AG04449 (cell line): ENCODE results near the gene ARSK.

Experiments
- CTCF ChIA-PET: fragments of 350-600 bp; formaldehyde crosslinking; extraction: SDS; loops from one replicate; lab custom pipeline; 2021; ENCODE audit warnings: antibody characterized with exemption; lab: Yijun Ruan, JAX
- POLR2A ChIA-PET: fragments of 400-600, 350-600 bp; formaldehyde crosslinking; extraction: SDS; loops from one replicate; lab custom pipeline; 2020; ENCODE audit warnings: antibody characterized with exemption, inconsistent platforms; lab: Yijun Ruan, JAX
- DNase-seq: peaks from one replicate; pipeline ENCODE4 v3.0.0-alpha.2; 2010; ENCODE audit warnings: low read depth, low spot score
- H3K4me3 ChIP-seq: 2 replicates; pipeline ENCODE4 v1.5.1; 2011; ENCODE audit warnings: low read depth, mild to moderate bottlenecking, control low read depth, low read length
- TF ChIP-seq, protein P1 (sequence below): IDR thresholded peaks from one replicate; pipeline ENCODE4 v1.5.1; 2011; ENCODE audit warnings: mild to moderate bottlenecking, moderate library complexity, low read length, control low read depth, inconsistent platforms; ENCODE audit not compliant: insufficient read depth; ENCODE audit errors: missing control alignments

Gene ARSK

DNA sequence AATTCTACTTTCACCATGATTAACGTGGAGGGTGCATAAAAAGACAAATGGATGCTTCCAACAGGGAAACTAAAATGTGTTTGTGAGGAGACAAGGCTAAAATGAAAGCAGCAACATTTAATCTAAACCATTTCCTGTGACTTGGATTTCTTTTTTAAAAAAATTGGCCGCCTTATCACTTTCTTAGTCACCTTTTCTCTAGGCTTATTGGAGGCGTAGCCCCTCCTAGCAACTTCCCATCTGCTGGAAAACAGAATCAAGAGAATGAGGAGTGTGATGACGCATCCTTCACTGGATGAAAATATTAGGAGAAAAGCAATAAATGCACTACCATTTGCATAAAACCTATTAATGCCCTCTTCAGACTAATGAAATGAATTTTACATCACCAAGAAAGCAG is 64.2 kb downstream of the ARSK start:
- no peak overlapping the region for H3K4me3 ChIP-seq
- DNase-seq: no peak
- TF ChIP-seq, protein P1, sequence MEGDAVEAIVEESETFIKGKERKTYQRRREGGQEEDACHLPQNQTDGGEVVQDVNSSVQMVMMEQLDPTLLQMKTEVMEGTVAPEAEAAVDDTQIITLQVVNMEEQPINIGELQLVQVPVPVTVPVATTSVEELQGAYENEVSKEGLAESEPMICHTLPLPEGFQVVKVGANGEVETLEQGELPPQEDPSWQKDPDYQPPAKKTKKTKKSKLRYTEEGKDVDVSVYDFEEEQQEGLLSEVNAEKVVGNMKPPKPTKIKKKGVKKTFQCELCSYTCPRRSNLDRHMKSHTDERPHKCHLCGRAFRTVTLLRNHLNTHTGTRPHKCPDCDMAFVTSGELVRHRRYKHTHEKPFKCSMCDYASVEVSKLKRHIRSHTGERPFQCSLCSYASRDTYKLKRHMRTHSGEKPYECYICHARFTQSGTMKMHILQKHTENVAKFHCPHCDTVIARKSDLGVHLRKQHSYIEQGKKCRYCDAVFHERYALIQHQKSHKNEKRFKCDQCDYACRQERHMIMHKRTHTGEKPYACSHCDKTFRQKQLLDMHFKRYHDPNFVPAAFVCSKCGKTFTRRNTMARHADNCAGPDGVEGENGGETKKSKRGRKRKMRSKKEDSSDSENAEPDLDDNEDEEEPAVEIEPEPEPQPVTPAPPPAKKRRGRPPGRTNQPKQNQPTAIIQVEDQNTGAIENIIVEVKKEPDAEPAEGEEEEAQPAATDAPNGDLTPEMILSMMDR: no peak
- POLR2A ChIA-PET: no interaction called here
- CTCF ChIA-PET: no interaction called here

DNA sequence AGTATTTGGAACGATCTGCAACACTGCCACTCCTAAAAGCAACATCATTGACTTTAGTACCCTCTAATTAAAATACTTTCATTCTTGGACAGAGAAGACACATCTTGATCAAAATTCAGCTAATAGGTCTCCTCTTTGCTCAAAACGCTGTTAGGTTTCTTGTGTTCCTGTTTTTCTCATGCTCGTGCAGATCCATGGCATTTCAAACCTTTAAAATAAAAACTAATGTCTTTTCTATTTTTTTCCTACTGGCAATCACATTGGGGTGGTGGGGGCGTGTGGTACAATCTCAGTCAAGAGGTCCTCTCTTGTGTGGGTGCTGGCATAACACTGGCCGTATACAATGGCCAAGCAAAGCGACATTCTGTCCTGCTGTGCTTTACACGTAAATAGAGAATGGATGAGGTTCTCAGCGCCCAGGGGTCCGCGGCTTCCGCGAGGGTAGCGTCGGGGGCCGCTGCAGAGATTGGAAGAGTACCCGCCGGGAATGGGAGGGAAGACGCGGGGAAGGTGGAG is 64.7 kb downstream of the ARSK start:
- CTCF ChIA-PET: no interaction called here
- TF ChIP-seq, protein P1: no peak
- peak overlapping the region; percentile 58 for H3K4me3 ChIP-seq
- POLR2A ChIA-PET: no interaction called here
- DNase-seq: no peak

DNA sequence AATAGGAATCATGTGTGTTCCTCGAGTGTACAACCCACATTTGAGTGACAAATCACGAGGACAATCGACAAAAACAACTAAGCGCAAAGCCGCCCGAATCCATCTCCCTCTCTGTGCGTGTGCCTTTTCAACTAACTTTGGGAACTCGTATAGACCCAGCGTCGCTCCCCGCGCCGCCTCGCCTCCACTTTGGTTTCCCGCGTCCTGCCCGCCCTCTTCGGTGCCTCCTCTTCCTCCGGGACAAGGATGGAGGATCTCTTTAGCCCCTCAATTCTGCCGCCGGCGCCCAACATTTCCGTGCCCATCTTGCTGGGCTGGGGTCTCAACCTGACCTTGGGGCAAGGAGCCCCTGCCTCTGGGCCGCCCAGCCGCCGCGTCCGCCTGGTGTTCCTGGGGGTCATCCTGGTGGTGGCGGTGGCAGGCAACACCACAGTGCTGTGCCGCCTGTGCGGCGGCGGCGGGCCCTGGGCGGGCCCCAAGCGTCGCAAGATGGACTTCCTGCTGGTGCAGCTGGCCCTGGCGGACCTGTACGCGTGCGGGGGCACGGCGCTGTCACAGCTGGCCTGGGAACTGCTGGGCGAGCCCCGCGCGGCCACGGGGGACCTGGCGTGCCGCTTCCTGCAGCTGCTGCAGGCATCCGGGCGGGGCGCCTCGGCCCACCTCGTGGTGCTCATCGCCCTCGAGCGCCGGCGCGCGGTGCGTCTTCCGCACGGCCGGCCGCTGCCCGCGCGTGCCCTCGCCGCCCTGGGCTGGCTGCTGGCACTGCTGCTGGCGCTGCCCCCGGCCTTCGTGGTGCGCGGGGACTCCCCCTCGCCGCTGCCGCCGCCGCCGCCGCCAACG is 65.3 kb downstream of the ARSK start, which contains the start of gene GPR150:
Gene GPR150, plus strand, starts transcription at position 58 of the 840 bp plus-strand sequence. Its CDS starts 189 bp downstream, at position 247.
- POLR2A ChIA-PET: no interaction called here
- TF ChIP-seq, protein P1: no peak
- CTCF ChIA-PET: no interaction called here
- no peak for DNase-seq
- peak within 1 kb of the TSS; percentile 58 for H3K4me3 ChIP-seq

DNA sequence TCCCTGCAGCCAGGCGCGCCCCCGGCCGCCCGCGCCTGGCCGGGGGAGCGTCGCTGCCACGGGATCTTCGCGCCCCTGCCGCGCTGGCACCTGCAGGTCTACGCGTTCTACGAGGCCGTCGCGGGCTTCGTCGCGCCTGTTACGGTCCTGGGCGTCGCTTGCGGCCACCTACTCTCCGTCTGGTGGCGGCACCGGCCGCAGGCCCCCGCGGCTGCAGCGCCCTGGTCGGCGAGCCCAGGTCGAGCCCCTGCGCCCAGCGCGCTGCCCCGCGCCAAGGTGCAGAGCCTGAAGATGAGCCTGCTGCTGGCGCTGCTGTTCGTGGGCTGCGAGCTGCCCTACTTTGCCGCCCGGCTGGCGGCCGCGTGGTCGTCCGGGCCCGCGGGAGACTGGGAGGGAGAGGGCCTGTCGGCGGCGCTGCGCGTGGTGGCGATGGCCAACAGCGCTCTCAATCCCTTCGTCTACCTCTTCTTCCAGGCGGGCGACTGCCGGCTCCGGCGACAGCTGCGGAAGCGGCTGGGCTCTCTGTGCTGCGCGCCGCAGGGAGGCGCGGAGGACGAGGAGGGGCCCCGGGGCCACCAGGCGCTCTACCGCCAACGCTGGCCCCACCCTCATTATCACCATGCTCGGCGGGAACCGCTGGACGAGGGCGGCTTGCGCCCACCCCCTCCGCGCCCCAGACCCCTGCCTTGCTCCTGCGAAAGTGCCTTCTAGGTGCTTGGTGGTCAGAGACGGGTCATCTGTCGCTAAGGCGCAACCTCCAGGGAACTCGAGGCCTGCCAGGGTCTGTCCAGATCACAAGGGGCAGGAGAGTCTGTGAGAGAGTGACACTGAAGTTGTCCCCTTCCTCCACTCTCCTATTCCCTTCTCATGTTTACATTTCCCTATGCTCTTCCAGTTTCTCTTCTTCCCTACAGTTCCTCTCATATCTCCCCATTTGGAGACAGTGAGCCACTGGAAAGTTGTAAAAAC is 66.3 kb downstream of the ARSK start:
- peak overlapping the region; percentile 58 for H3K4me3 ChIP-seq
- ChIA-PET CTCF (interaction anchor here (2.2 kb wide), 1 partner anchor 10 kb away, joined by 12 read pairs; no protein-coding TSS in a partner anchor), POLR2A (no interaction called here)
- DNase-seq: no peak
- TF ChIP-seq, protein P1: peak; percentile 16

DNA sequence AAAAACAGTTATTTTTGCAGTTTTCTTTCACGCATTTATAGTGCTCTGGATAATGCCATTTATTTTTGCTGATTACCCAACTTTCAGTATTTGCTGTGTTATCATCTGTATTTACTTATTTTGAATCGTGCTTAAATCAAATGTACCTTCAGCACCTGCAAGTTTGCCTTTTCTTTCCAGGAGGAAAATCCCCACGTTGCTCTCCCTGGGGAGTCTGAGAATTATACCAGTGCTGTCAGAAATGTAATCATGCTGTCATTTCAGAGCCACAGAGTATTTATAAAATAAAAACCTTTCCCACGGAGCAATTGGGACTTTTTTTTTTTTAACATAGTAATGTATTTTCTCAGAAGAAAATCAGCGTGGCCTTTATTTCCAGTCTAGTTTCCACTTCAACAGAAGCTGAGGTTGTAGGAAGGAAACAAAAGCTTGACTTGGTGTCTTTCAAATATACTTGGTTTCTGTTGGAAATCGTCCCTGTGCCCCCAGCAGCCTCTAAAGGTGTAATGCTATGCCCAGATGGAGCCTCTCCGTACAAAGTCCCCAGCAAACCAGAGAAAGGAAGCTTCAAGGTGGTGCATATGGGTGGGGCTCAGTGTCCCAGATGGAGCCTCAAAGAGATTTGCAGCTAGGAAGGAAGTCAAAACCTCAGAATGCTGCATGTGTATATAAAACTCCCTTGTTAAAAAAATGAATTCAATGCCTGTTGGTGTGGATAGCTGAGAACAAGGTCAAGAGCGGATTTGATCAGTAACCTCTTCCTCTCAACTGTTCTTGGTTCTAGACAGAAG is 67.1 kb downstream of the ARSK start:
- ChIA-PET POLR2A (no interaction called here), CTCF (interaction anchor here (1.0 to 2.2 kb wide), 3 partner anchors 9 to 26 kb away, joined by 4 to 12 read pairs (median 4); no protein-coding TSS in a partner anchor)
- TF ChIP-seq, protein P1: no peak
- H3K4me3 ChIP-seq: no peak overlapping the region
- no peak for DNase-seq
